ENCODE results near the gene ASB18.

DNA sequence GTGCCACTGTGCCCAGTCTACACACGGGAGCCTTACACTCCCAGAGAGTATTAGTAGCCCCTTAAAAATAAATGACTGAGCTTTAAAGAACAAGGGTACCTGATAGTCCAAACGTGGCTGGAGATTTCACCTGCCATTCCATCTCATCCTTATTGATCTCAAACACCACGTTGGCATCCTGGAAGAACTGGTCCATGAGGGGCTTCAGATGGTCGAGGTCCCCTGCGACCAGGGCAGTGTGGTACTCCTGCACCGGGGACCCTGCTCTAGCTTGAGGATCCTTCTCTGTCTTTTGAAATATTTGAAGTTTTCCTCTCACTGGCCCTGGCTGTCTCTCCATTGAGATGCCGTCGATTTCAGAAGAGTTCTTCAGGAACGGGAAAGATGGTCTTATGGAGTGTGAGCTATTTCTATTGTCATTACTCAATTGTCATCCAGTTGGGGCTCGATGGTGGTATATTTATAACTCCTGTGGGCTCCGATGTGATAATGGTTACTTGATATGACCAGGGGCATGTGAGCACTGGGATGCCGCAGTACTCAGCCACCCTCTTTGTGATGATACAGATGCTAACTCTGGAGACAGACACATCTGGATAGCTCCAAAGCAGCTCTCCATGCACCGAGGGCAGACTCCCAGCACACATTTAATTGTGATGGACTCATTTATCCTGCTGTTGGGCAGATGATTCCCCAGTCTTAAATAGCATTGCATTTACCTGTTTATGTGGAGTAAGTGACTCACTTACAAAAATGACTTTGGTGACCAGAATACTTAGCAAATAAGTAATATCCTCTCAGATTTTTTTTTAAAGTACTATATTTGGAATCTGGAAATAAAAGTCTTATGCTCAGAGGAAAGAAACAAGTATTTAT, 22.8 kb downstream of the ASB18 start:
- no peak for TF ChIP-seq CTCF (IDR thresholded peaks at IDR 0.05)
- TF ChIP-seq POLR2A (IDR thresholded peaks at IDR 0.05) = no peak
- no peak for TF ChIP-seq POLR2AphosphoS5 (IDR thresholded peaks at IDR 0.05)

Measured in stomach (tissue), 4 donors.